Upper lobe of left lung (tissue), 6 donors: Measurements from ENCODE around the gene KLF12. TPM values are rescaled to one million over a fixed set of nuclear protein-coding genes. Genes with fewer than 3 reads are reported as not detected.

ENCODE experiments used
- ATAC-seq, 2 donors: fragments of 200-7000 bp; cut with Tn5 transposase; one replicate each; pipeline ENCODE4 v1.9.1; 2022; ENCODE audit warnings: mild to moderate bottlenecking in 2 of 2, moderate library complexity in 2 of 2; ENCODE audit not compliant: low FRiP score in 2 of 2
- DNase-seq, 2 donors: peaks; one replicate each; pipeline ENCODE4 v3.0.0-alpha.2; 2019 to 2020
- H3K27ac ChIP-seq, 4 donors: fragments of 200-600 bp; sonication (generic); one replicate each; pipeline ENCODE4 v1.5.1; 2016 to 2019
- H3K27me3 ChIP-seq, 4 donors: fragments of 200-600 bp; sonication (generic); one replicate each; pipeline ENCODE4 v1.5.1; 2017 to 2019
- H3K36me3 ChIP-seq, 4 donors: fragments of 200-600 bp; sonication (generic); one replicate each; pipeline ENCODE4 v1.5.1; 2016 to 2019
- H3K4me1 ChIP-seq, 4 donors: fragments of 200-600 bp; sonication (generic); one replicate each; pipeline ENCODE4 v1.5.1; 2018 to 2019
- H3K4me3 ChIP-seq, 4 donors: fragments of 200-600 bp; sonication (generic); one replicate each; pipeline ENCODE4 v1.5.1; 2017 to 2019; ENCODE audit warnings: mild to moderate bottlenecking in 2 of 4, moderate library complexity in 1 of 4
- H3K9me3 ChIP-seq, 4 donors: fragments of 200-600 bp; sonication (generic); one replicate each; pipeline ENCODE4 v1.5.1; 2018 to 2019
- CTCF ChIP-seq, 6 experiments: fragments of 450-650 bp in 4 of 6; fragments of 200-600 bp in 2 of 6; sonication (generic) in 2 of 6; IDR thresholded peaks; one replicate each; pipeline ENCODE4 v1.5.1; 2016 to 2019; ENCODE audit warnings: antibody characterized with exemption in 6 of 6
- EP300 ChIP-seq, 4 donors: sonication (generic); formaldehyde crosslinking; IDR thresholded peaks; one replicate each; pipeline ENCODE4 v1.5.1; 2017; ENCODE audit warnings: antibody characterized with exemption in 4 of 4, control low read depth in 2 of 4
- POLR2A ChIP-seq, 4 donors: fragments of 450-650 bp; IDR thresholded peaks; one replicate each; pipeline ENCODE4 v1.5.1; 2016 to 2017; ENCODE audit warnings: antibody characterized with exemption in 4 of 4, mild to moderate bottlenecking in 2 of 4
- POLR2AphosphoS5 ChIP-seq, 2 donors: sonication (generic); formaldehyde crosslinking; IDR thresholded peaks; one replicate each; pipeline ENCODE4 v1.5.1; 2017; ENCODE audit warnings: antibody characterized with exemption in 2 of 2
- whole genome bisulfite sequencing, 2 donors: methylation state at CpG; one replicate each; pipeline ENCODE4 v1.1.5; 2017 to 2018; 5-methylcytosine and 5-hydroxymethylcytosine counted together
- total RNA-seq, 6 donors: library from RNA; depleted of rRNA in 4 of 6; stranded (reverse); fragments of >200 nt in 4 of 6; gene quantifications; one replicate each; pipeline versions ENCODE4 v1.1.0 to v1.2.1, GENCODE V29; 2016 to 2021
- donor health status: DM: no; HTN: no; CAD: no; lungs with moderate emphysema.
- donor health status: DM: no; HTN: yes; CAD: no; lungs with severe emphysema.

The KLF12 gene
- total RNA-seq, 6 donors from 2014 or later: 3.1 to 10.1 (median 4.8) TPM

- ATAC-seq: no peak
- DNase-seq: no peak
- no peak for TF ChIP-seq POLR2A (IDR thresholded peaks at IDR 0.05)
- no peak for TF ChIP-seq CTCF (IDR thresholded peaks at IDR 0.05)
- TF ChIP-seq EP300 (IDR thresholded peaks at IDR 0.05): no peak
- no peak for TF ChIP-seq POLR2AphosphoS5 (IDR thresholded peaks at IDR 0.05)
- Histone ChIP-seq H3K9me3 (no peaks in the 10 kb centered on the region), H3K27me3 (no peaks in the 10 kb centered on the region), H3K36me3 (no peaks in the 10 kb centered on the region), H3K4me1 (peaks cover 0 to 7% (median 2%) of the 10 kb centered on the region in 4 donors), H3K27ac (no peak overlapping the region), H3K4me3 (no peak overlapping the region)
- WGBS, 2 donors: 73 to 81% methylated on average over 4 of the region's 4 CpGs
These were observed 43.2 kb downstream of the KLF12 start for GRCh38 chr13:74090869-74091605.

- peaks cover 0 to 7% (median 2%) of the 10 kb centered on the region in 4 donors for H3K4me1 ChIP-seq
- H3K27me3 ChIP-seq: no peaks in the 10 kb centered on the region
- no peak for ATAC-seq
- no peak for DNase-seq
- H3K4me3 ChIP-seq: no peak overlapping the region
- TF ChIP-seq POLR2AphosphoS5 (IDR thresholded peaks at IDR 0.05): no peak
- no peak for TF ChIP-seq CTCF (IDR thresholded peaks at IDR 0.05)
- TF ChIP-seq EP300 (IDR thresholded peaks at IDR 0.05): no peak
- TF ChIP-seq POLR2A (IDR thresholded peaks at IDR 0.05): no peak
- H3K27ac ChIP-seq: no peak overlapping the region
- no peaks in the 10 kb centered on the region for H3K36me3 ChIP-seq
- WGBS, 2 donors: 87 to 96% methylated on average over 3 of the region's 3 CpGs
- H3K9me3 ChIP-seq: no peaks in the 10 kb centered on the region
These were observed 43.8 kb downstream of the KLF12 start for GRCh38 chr13:74090397-74090796.

- no peak for ATAC-seq
- no peaks in the 10 kb centered on the region for H3K9me3 ChIP-seq
- no peaks in the 10 kb centered on the region for H3K27me3 ChIP-seq
- peaks cover 0 to 3% (median under 1%) of the 10 kb centered on the region in 4 donors for H3K4me1 ChIP-seq
- TF ChIP-seq CTCF (IDR thresholded peaks at IDR 0.05) (no peak), POLR2A (IDR thresholded peaks at IDR 0.05) (no peak), POLR2AphosphoS5 (IDR thresholded peaks at IDR 0.05) (no peak), EP300 (IDR thresholded peaks at IDR 0.05) (no peak)
- H3K27ac ChIP-seq: no peak overlapping the region
- 75 to 82% methylated on average over 3 of the region's 3 CpGs for WGBS, 2 donors
- DNase-seq: no peak
- no peak overlapping the region for H3K4me3 ChIP-seq
- no peaks in the 10 kb centered on the region for H3K36me3 ChIP-seq
These were observed 46.8 kb downstream of the KLF12 start for GRCh38 chr13:74087357-74087756.
